Ectodermal cell (in vitro differentiated cells): ENCODE results near the gene MEGF9.

Experiments used
- H3K27ac ChIP-seq: 2 replicates; pipeline ENCODE4 v1.7.0; 2013; ENCODE audit warnings: mild to moderate bottlenecking, low read depth, low read length; ENCODE audit not compliant: insufficient read depth, poor library complexity, severe bottlenecking
- H3K27me3 ChIP-seq: 2 replicates; pipeline ENCODE4 v1.7.0; 2013; ENCODE audit warnings: mild to moderate bottlenecking, low read length; ENCODE audit not compliant: insufficient read depth, control insufficient read depth, poor library complexity, severe bottlenecking
- H3K36me3 ChIP-seq: one replicate; pipeline ENCODE4 v1.7.0; 2013; ENCODE audit warnings: low read length; ENCODE audit not compliant: control insufficient read depth, insufficient read depth
- H3K4me1 ChIP-seq: one replicate; pipeline ENCODE4 v1.7.0; 2013; ENCODE audit warnings: low read length; ENCODE audit not compliant: control insufficient read depth, insufficient read depth
- H3K4me3 ChIP-seq: 2 replicates; pipeline ENCODE4 v1.7.0; 2013; ENCODE audit warnings: low read depth, low read length, control low read depth; ENCODE audit not compliant: insufficient read depth
- H3K9me3 ChIP-seq: 2 replicates; pipeline ENCODE4 v1.7.0; 2013; ENCODE audit warnings: mild to moderate bottlenecking, low read length, moderate library complexity; ENCODE audit not compliant: control insufficient read depth
- WGBS, 2 experiments: methylation state at CpG; one replicate each; pipeline ENCODE4 v1.1.7; 2013; ENCODE audit warnings: missing lambda C conversion rate in 2 of 2; 5-methylcytosine and 5-hydroxymethylcytosine counted together

MEGF9 gene

DNA sequence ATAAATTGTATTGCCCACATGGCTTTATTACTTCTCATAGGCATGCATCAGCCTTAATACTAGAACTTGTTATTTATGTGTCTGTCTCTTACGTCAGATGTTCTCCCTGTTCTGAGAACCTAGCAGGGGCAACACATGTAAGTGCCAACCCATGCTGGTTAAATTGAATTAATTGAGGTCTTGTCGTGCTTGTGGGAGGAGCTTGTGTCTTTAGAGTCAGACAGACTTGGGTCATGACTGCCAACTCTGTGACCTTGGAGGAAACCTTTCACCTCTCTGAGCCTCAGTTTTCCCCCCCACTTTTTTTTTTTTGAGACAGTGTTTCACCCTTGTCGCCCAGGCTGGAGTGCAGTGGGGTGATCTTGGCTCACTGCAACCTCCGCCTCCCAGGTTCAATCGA is 2.2 kb upstream of the MEGF9 start:
- Histone ChIP-seq H3K4me3 (no peak overlapping the region), H3K27me3 (peaks cover 19% of the 10 kb centered on the region), H3K27ac (no peak overlapping the region), H3K36me3 (no peaks in the 10 kb centered on the region), H3K9me3 (no peaks in the 10 kb centered on the region), H3K4me1 (peaks cover 13% of the 10 kb centered on the region)
- WGBS, 2 experiments, result 83 to 88% methylated on average over 5 of the region's 5 CpGs

DNA sequence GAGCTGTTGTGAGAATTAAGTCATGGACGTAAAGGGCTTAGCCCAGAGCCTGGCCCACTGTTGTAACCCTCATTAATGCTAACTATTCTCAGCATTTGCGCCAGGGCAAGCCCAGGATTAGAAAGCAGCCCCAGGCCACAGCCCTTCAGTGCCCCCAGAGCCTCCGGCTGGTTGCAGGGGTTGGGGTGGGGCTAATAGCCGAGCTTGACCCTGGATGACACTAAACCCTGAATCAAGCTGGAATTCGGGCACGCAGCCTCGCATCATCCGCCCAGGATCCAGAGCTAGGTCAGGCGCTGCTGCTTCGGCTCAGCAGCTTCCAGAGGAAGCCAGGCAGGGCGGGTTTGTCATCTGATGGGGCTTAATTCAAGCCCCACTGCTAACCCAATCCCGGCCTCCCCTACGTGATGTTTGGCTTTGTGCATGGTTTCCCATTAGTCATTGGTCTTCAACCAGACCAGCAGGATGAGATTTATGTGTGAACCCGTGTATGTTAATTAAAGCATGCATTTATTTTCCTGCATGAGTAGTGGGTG is 1.2 kb upstream of the MEGF9 start:
- WGBS, 2 experiments, result 48 to 50% methylated on average over 14 of the region's 14 CpGs
- Histone ChIP-seq H3K27ac (peak overlapping the region; percentile 93), H3K4me3 (peak overlapping the region; percentile 79)

DNA sequence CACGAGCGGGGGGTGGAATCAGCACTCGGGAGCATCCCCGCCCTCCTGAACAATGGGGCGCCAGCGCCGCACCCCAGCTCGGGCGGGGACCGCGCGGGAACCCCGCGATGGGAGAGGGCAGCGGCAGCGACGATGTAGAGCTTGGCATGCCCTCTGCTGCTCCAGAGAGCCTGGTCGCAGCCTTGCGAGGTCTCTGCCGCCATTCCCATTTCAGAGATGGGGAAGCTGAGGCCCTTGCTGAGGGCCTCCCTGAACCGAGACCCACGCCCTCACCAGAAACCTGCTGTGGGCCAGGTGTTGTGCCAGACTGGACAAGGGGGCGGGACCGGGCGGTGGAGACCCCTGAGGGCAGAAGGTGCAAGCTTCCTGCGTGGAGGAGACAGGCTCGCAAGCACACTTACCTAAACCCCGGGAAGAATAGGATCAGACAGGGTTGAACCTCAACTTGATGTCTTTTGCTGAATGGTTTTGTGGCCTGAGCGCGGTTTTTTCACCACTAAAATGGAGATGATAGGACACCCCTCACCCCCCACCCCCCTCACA is 647 bp upstream of the MEGF9 start:
- 19 to 21% methylated on average over 30 of the region's 30 CpGs for WGBS, 2 experiments
- Histone ChIP-seq H3K4me3 (peak overlapping the region; percentile 79), H3K27ac (peak overlapping the region; percentile 93), H3K9me3 (no peaks in the 10 kb centered on the region), H3K4me1 (peaks cover 13% of the 10 kb centered on the region), H3K36me3 (no peaks in the 10 kb centered on the region), H3K27me3 (peaks cover 19% of the 10 kb centered on the region)

More for the DNA sequence above, 1.2 kb upstream of the MEGF9 start:
- H3K9me3 ChIP-seq, result no peaks in the 10 kb centered on the region
- peaks cover 13% of the 10 kb centered on the region for H3K4me1 ChIP-seq
- H3K36me3 ChIP-seq, result no peaks in the 10 kb centered on the region
- peaks cover 19% of the 10 kb centered on the region for H3K27me3 ChIP-seq

DNA sequence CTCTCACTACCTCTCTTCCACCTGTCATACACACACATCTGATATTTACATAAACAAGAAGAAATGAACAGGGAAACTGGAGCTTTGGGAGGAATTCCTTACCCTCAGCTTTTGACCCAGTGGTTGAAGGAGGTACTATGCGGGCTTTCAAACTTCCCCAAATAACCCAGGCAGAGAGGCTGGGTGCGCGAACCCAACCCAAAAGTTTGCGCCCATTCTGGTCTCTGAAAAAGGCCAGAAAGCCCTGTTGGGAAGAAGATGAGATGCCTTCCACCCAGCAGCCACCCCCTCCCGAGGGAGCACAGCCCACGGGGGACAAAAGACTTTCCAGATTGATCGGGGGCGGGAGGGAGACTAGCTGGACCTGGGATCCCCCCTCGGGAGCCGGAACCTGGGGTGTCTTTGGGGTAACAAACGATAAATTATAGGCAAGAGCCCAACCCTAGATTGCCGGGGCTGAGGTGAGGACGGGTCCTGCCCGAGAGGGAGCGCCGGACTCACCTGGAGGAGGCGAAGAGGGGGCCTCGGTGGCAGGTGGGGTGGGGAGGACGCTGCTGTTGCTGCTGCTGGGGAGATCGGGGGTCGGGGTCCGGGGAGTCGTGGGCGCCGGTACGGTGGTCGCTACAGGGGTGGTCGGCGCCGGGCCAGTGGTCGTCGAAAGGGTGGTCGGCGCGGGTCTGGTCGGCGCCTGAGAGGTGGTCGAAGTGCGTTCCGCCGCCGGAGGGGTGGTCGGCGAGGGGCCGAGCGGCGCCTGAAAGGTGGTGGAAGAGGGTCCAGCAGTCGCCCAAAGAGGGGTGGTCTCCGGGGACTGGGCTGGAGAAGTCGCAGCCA is 798 bp downstream of the MEGF9 start:
- H3K27ac ChIP-seq, result no peak overlapping the region

DNA sequence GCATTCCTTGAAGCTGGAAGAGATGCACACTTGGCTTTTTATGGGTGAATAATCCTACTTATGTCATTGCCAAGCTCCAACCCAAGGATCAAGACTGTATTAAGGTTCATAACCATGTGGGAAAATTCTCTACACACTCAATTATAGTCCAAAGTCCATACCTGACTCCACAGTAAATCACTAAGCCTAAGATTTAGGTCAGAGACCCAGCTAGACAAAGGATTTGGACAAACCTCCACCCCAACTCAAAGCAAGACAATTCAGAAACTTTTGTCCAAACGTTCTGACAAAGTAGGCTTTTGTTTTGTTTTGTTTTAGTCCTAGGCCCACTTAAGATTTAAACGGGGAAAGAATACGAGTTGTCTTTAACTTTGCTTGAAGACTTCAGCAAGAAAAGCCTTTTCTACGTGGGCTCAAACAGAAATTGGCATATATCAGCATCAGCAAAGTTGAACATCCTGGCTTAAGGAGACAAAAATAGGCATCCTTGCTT is 1.7 kb downstream of the MEGF9 start:
- 75 to 82% methylated on average over 4 of the region's 4 CpGs for WGBS, 2 experiments
- Histone ChIP-seq H3K27ac (no peak overlapping the region), H3K9me3 (no peaks in the 10 kb centered on the region), H3K36me3 (no peaks in the 10 kb centered on the region), H3K4me3 (peak overlapping the region; percentile 7), H3K4me1 (peaks cover 13% of the 10 kb centered on the region), H3K27me3 (peaks cover 19% of the 10 kb centered on the region)

More for the DNA sequence above, 798 bp downstream of the MEGF9 start:
- Histone ChIP-seq H3K27me3 (peaks cover 19% of the 10 kb centered on the region), H3K9me3 (no peaks in the 10 kb centered on the region), H3K4me3 (peak overlapping the region; percentile 79), H3K4me1 (peaks cover 13% of the 10 kb centered on the region), H3K36me3 (no peaks in the 10 kb centered on the region)
- 6 to 7% methylated on average over 50 of the region's 50 CpGs for WGBS, 2 experiments

DNA sequence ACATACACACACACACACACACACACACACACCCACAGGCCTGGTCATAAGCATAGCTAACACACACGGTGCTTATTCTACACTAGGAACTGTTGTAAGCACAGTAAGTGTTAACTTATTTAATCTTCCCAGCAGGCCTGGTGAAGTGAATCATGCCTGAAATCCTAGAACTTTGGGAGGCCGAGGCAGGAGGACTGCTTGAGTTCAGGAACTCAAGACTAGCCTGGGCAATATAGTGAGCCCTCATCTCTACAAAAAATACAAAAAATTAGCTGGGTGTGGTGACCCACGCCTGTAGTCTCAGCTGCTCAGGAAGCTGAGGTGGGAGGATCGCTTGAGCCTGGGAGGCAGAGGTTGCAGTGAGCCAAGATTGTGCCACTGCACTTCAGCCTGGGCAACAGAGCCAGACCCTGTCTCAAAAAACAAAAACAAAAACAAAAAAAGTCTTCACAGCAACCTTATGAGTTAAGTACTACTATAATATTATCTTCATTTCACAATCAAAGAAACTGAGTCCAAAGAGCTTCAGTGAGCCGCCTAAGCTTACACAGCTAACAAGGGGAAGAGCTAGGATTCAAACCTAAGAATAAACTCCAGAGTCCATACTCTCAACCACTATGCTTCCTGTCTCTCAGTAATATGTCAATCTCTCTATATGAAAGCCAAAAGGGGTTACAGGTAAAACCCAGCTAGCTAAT is 2.3 kb downstream of the MEGF9 start:
- WGBS, 2 experiments, result 89 to 91% methylated on average over 5 of the region's 5 CpGs
- Histone ChIP-seq H3K27ac (no peak overlapping the region), H3K4me3 (no peak overlapping the region), H3K9me3 (no peaks in the 10 kb centered on the region), H3K36me3 (no peaks in the 10 kb centered on the region), H3K4me1 (peaks cover 13% of the 10 kb centered on the region), H3K27me3 (peaks cover 19% of the 10 kb centered on the region)

DNA sequence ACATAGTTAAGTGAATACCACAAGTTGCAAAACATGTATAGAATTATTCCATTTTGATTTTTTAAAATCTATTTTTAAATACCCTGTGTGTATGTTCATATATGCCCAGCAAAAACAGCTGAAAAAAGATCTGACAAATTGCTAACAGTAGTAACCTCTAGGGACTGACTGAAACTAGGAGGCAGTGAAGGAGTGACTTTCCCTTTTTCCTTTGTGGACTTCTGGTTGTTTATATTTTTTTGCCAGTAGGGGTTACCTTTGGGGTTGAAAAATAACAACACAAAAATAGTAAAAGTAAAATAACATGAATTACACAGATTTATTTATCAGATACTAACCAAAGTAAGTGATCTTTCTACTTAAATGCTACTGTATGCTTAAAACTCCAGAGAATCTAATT is 2.9 kb downstream of the MEGF9 start:
- peaks cover 13% of the 10 kb centered on the region for H3K4me1 ChIP-seq
- no peaks in the 10 kb centered on the region for H3K36me3 ChIP-seq
- no peak overlapping the region for H3K27ac ChIP-seq
- peaks cover 19% of the 10 kb centered on the region for H3K27me3 ChIP-seq
- no peak overlapping the region for H3K4me3 ChIP-seq
- no peaks in the 10 kb centered on the region for H3K9me3 ChIP-seq

DNA sequence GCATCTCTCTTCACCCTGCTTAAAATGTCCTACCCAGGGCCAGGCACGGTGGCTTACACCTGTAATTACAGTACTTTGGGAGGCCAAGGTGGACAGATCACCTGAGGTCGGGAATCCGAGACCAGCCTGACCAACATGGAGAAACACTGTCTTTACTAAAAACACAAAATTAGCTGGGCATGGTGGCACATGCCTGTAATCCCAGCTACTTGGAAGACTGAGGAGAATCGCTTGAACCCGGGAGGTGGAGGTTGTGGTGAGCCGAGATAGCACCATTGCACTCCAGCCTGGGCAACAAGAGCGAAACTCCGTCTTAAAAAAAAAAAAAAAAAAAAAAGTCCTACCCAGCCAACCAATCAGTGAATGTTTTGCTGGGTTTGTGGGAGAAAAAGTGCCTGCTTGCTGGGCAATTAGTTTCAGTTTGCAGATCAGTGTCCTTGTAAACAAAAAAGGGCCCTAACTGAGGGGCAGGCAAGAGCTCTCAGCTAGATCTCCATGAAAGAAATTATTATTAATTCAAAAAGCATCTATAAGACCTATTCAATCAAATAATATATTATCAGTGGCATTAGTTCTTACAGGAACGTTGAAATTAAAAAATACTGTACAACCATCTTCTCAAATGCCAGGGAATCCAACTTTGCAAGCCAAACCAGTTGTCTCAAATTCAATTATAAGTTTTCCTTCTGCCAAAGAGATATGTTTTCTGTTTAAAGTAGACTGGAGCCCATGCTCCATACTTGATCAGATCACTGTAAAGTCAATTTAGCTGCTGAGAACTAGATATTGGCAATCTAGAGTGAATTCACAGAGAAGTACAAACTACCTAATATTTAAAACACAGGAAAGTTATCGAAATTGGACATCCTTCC is 3.9 kb downstream of the MEGF9 start:
- H3K4me1 ChIP-seq, result peaks cover 12% of the 10 kb centered on the region
- no peaks in the 10 kb centered on the region for H3K36me3 ChIP-seq
- no peak overlapping the region for H3K27ac ChIP-seq
- H3K4me3 ChIP-seq, result no peak overlapping the region
- no peaks in the 10 kb centered on the region for H3K9me3 ChIP-seq
- 83 to 87% methylated on average over 7 to 10 of the region's 10 CpGs for WGBS, 2 experiments
- peaks cover 19% of the 10 kb centered on the region for H3K27me3 ChIP-seq

DNA sequence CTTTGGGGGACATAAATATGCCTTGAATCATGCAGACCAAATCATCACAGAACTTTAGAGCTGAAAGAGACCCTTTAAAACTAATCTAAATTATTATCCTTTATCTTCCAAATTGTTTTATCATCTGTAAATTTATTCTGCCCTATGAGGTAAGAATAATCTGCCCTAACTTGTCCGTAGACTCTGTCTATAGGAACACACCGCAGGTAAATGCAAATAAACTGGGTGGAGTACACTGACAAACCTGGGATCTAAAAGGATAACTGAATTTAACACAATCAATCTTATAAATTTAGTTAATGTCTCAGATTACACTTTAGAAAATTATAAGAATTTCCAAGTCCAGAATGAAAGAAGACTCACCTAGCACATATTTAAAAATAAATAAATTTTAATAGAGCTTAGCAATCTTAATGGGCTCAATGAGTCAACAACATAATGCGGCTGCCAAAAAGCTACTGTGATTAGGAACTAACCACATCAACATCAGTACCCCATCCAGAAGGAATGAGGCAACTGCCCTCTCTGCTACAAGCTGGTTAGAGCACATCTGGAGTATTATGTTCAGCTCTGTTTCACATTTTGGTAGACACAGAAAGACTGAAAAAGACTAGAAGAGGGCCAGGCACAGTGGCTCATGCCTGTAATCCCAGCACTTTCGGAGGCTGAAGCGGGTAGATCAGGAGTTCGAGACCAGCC is 5.6 kb downstream of the MEGF9 start:
- no peak overlapping the region for H3K4me3 ChIP-seq
- H3K36me3 ChIP-seq, result no peaks in the 10 kb centered on the region
- no peak overlapping the region for H3K27ac ChIP-seq
- H3K27me3 ChIP-seq, result peaks cover 16% of the 10 kb centered on the region
- peaks cover 4% of the 10 kb centered on the region for H3K4me1 ChIP-seq
- H3K9me3 ChIP-seq, result no peaks in the 10 kb centered on the region
- 92 to 93% methylated on average over 6 of the region's 6 CpGs for WGBS, 2 experiments
